ENCODE results near the gene EP400. TPM values are rescaled to one million over a fixed set of nuclear protein-coding genes. Genes with fewer than 3 reads are reported as not detected.

Gene EP400
- total RNA-seq, 1 donor from 2014 or later = 35.9 TPM

- peaks cover 13% of the 10 kb centered on the region for H3K9me3 Mint-ChIP-seq (ENCODE audit: low read depth)
- no peak for DNase-seq (ENCODE audit: low spot score)
- no peak for TF ChIP-seq CTCF (IDR thresholded peaks at IDR 0.05)
- H3K4me1 Mint-ChIP-seq (ENCODE audit: low read depth) = no peaks in the 10 kb centered on the region
- no peak overlapping the region for H3K27ac Mint-ChIP-seq (ENCODE audit: unreplicated experiment)
- H3K36me3 Mint-ChIP-seq (ENCODE audit: low read depth) = peaks cover 62% of the 10 kb centered on the region
- H3K27me3 Mint-ChIP-seq (ENCODE audit: low read depth) = no peaks in the 10 kb centered on the region
- no peak overlapping the region for H3K4me3 Mint-ChIP-seq (ENCODE audit: unreplicated experiment)
These were observed 176.0 kb downstream of the EP400 start for GRCh38 chr12:132125736-132126135.

DNA sequence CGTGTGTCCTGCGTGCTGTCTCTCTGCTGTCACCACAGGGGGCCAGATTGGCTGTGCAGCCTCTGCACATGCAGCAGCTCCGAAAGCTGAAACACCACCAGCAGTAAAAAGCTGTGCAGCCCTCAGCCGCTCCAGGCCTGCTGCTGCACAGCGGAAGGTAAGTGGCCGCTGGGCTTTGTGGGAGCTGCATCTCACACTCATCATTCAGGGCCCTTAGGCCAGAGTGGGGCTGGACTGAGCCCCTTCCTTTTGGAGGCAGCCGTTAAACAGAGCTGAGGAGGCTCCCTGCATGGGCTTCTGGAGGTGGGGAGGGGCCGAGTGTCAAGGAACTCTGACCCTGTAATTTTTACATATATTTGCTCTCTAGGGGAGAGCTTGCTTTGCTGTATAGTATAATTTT, 177.3 kb downstream of the EP400 start:
- no peak for DNase-seq (ENCODE audit: low spot score)
- no peak for TF ChIP-seq CTCF (IDR thresholded peaks at IDR 0.05)
- Mint-ChIP-seq H3K27me3 (ENCODE audit: low read depth) (no peaks in the 10 kb centered on the region), H3K9me3 (ENCODE audit: low read depth) (peaks cover 13% of the 10 kb centered on the region), H3K27ac (ENCODE audit: unreplicated experiment) (no peak overlapping the region), H3K4me3 (ENCODE audit: unreplicated experiment) (no peak overlapping the region), H3K4me1 (ENCODE audit: low read depth) (no peaks in the 10 kb centered on the region), H3K36me3 (ENCODE audit: low read depth) (peaks cover 60% of the 10 kb centered on the region)

DNA sequence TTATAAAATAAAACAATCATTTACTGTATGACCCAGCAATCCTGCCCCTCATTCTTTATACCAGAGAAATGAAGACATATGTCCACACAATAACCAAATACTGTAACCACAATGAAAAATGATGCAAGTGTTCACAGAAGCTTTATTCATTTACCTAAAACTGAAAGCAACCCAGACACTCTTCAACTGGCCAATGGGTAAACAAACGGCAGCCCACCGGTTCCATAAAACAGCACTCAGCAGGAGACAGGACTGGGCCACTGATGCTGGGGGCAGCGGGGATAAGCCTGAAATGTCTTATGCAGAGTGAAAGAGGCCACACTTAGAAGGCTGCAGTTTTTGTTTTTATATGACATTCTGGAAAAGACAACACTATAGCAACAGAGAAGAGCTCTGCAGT, 179.3 kb downstream of the EP400 start:
- no peak for TF ChIP-seq CTCF (IDR thresholded peaks at IDR 0.05)
- no peak for DNase-seq (ENCODE audit: low spot score)
- Mint-ChIP-seq H3K4me1 (ENCODE audit: low read depth) (no peaks in the 10 kb centered on the region), H3K27ac (ENCODE audit: unreplicated experiment) (no peak overlapping the region), H3K9me3 (ENCODE audit: low read depth) (peaks cover 13% of the 10 kb centered on the region), H3K4me3 (ENCODE audit: unreplicated experiment) (no peak overlapping the region), H3K27me3 (ENCODE audit: low read depth) (no peaks in the 10 kb centered on the region), H3K36me3 (ENCODE audit: low read depth) (peaks cover 54% of the 10 kb centered on the region)

DNA sequence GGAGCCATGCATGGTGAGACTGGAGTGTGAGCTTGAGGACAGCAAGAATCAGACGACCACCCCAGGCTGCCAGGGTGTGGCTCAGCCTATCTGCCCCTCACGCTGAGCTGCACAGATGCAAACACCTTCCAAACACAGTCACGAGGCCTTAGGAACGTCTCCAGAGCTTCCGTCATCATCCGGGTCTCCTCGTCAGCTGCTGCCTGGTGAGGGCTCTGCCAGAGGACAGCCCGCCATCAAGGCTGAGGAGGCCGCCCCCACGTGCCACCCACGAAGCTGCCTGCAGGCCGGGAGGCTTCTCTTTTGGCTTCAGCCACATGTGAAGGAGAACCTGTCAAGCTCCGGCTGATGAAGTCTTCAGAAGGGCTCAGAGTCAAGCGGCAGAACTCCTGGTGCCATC, 180.9 kb downstream of the EP400 start:
- H3K4me3 Mint-ChIP-seq (ENCODE audit: unreplicated experiment) = no peak overlapping the region
- peaks cover 13% of the 10 kb centered on the region for H3K9me3 Mint-ChIP-seq (ENCODE audit: low read depth)
- peak; percentile 87 for DNase-seq (ENCODE audit: low spot score)
- peaks cover 42% of the 10 kb centered on the region for H3K36me3 Mint-ChIP-seq (ENCODE audit: low read depth)
- no peaks in the 10 kb centered on the region for H3K4me1 Mint-ChIP-seq (ENCODE audit: low read depth)
- no peaks in the 10 kb centered on the region for H3K27me3 Mint-ChIP-seq (ENCODE audit: low read depth)
- TF ChIP-seq CTCF (IDR thresholded peaks at IDR 0.05) = no peak
- no peak overlapping the region for H3K27ac Mint-ChIP-seq (ENCODE audit: unreplicated experiment)

Other genes with a start within 250 kb of the EP400 start
- 32.5 to 38.8 TPM (median 33.0 TPM) in 3 replicates for gene SFSWAP, start 238.9 kb upstream of the EP400 start, total RNA-seq
- gene MMP17, start 121.5 kb upstream of the EP400 start, total RNA-seq = 1.3 to 2.4 TPM (median 1.3 TPM) in 3 replicates
- gene ULK1, start 55.3 kb upstream of the EP400 start, total RNA-seq = 54.2 to 65.7 TPM (median 56.1 TPM) in 3 replicates
- gene PUS1, start 20.7 kb upstream of the EP400 start, total RNA-seq = 18.7 to 21.0 TPM (median 19.8 TPM) in 3 replicates
- 7.9 to 10.1 TPM (median 9.6 TPM) in 3 replicates for gene DDX51, start 194.4 kb downstream of the EP400 start, total RNA-seq
- gene NOC4L, start 194.5 kb downstream of the EP400 start, total RNA-seq = 14.4 to 16.0 TPM (median 14.7 TPM) in 3 replicates

Data from chondrocyte (in vitro differentiated cells).